Coronary artery (tissue), 2 donors: ENCODE results near the gene ZNF536.

Experiments
- DNase-seq: peaks from one replicate; pipeline ENCODE4 v3.0.0-alpha.2; 2017; ENCODE audit warnings: low spot score
- H3K27ac ChIP-seq, 2 donors: fragments of 200-600 bp; sonication (generic); one replicate each; pipeline ENCODE4 v1.5.1; 2016 to 2019
- H3K4me3 ChIP-seq: fragments of 200-600 bp; sonication (generic); 2 replicates; pipeline ENCODE4 v1.5.1; 2016; ENCODE audit warnings: mild to moderate bottlenecking, moderate library complexity
- TF ChIP-seq, protein P1 (sequence below): fragments of 200-600 bp; sonication (generic); IDR thresholded peaks from one replicate; pipeline ENCODE4 v1.5.1; 2019; ENCODE audit warnings: antibody characterized with exemption

ZNF536 gene

DNA sequence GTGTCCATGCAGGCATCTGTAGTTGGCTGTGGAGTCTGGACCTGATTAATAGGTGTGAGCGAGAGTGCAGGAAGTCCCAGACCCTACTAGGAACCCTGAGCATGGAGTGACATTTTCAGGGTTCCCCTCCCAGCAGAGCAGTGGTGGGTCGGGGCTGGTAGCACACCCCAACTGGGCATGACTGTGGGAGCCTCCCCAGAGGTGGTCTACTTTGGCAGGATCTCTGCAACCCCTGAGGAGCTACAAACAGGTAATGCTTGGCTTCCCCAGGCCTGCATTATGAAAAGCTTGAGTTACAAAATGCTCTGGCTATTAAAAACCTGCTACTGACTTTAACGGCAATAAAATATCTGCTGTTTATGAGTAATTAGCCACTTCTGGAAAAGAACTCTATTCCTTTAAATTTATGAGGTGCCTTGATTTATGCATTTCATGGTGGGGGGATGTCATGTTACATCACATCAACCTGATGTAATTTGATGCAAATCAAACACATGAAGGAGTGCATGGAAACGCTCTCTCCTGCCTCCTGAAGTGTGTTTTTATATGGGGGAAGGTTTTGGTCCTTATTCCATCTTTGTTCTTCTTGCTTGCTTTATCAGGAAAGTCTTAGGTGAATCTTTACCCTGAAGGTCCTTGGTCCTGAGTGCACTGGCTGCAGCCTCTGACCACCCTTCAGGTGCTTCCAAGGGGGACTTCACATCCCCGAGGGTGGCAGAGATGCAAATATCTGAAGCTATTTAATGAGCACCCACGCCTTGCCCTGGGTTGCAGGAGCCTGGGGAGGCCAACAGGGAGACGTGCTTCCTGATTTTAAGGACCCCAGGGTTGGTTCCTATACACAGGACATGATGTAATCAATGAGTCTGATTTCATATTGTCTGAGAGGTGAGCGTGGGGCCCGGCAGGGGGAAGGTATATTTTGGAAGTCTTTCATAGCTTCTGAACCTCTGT is 54.0 kb downstream of the ZNF536 start:
- TF ChIP-seq, protein P1, sequence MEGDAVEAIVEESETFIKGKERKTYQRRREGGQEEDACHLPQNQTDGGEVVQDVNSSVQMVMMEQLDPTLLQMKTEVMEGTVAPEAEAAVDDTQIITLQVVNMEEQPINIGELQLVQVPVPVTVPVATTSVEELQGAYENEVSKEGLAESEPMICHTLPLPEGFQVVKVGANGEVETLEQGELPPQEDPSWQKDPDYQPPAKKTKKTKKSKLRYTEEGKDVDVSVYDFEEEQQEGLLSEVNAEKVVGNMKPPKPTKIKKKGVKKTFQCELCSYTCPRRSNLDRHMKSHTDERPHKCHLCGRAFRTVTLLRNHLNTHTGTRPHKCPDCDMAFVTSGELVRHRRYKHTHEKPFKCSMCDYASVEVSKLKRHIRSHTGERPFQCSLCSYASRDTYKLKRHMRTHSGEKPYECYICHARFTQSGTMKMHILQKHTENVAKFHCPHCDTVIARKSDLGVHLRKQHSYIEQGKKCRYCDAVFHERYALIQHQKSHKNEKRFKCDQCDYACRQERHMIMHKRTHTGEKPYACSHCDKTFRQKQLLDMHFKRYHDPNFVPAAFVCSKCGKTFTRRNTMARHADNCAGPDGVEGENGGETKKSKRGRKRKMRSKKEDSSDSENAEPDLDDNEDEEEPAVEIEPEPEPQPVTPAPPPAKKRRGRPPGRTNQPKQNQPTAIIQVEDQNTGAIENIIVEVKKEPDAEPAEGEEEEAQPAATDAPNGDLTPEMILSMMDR = no peak
- DNase-seq = no peak
- no peak overlapping the region for H3K27ac ChIP-seq
- no peak overlapping the region for H3K4me3 ChIP-seq

DNA sequence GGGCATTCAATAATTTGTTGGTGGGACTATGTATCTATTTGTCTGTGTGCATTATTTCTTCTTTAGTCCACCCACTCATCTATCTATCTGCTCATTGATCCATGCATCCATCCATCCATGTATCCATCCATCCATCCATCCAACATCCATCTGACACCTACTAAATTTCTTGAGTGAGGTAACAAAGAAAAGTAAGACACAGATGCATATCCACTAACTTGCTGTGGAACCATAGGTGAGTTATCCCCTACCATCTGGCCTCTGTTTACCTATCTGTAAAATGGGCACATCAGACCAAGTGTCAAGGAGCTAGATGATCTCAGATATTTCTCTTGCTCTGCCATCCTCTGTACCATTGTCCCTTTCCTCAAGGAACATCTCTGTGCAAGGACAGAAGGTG is 54.7 kb downstream of the ZNF536 start:
- TF ChIP-seq, protein P1 = no peak
- Histone ChIP-seq H3K27ac (no peak overlapping the region), H3K4me3 (no peak overlapping the region)
- DNase-seq = no peak

DNA sequence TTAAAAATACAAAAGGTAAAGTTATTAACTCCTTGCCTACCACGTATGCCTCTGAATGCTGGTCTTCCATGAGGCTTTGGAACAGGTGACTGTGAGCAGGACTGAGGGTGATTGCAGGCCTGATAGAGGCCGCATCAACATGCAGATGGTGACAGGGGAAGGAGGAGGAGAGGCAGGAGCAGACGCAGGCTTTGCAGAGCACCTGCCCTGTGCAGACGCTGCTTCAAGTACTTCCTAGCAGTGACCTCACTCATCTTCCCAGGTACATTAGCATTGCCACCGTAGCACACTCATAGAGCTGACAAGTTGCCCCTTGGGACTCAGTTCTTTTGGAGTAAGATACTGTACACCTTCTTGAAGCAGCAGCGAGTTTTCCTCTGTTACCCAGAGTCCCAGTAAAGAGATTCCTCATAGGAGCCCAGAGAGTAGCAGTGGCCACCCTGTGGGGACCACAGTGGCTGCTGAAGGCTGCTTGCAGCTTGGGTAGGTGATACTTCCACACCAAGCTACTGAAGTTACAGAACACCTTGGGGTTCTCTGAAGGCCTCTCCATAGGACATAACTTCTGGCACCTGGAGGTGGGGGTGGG is 56.0 kb downstream of the ZNF536 start:
- no peak for DNase-seq
- H3K4me3 ChIP-seq = no peak overlapping the region
- TF ChIP-seq, protein P1 = no peak
- H3K27ac ChIP-seq = no peak overlapping the region

DNA sequence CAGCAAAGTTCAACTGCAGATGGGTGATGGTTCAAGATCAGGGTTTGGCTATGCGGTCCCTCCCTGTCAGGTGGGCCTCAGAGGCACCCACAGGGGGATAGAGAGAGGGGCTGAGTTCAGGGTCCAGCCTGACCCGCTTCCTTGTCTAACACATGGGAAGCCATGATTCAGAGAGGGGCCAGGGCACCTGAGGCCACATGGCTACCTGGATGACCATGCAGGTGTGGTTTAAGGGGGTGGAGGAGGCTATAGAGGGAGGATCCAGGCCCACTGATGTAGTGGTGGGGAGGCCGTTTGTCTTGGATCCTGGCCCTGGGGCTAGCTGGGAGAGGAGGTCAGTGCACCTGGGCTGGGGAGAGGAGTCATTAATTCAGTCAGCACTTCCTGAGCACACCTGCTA is 56.7 kb downstream of the ZNF536 start:
- TF ChIP-seq, protein P1 = no peak
- Histone ChIP-seq H3K27ac (no peak overlapping the region), H3K4me3 (no peak overlapping the region)
- no peak for DNase-seq

DNA sequence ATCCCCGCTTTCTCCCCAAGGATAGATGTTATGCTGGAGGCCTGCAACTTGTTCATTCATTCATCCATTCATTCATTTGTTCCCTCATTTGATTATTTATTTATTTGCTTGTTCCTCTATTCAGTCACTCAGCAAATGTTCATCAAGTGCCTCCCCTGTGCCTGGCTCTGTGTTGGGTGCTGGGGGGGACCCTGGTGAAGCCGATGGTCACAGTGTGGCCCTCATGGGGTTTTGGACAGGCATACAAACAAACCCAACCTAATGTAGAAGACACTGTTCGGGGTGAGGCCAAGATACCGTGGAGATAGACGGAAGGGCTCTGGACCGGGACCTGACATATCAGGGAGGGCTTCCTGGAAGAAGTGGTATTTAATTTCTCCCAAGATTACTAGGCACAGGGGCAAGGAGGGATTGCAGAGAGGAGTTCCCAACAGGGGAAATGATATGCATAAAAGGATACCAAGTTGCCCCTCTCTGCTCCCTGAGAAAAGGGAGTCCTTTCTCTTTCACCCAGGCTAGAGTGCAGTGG is 58.1 kb downstream of the ZNF536 start:
- no peak for DNase-seq
- TF ChIP-seq, protein P1 = no peak
- Histone ChIP-seq H3K27ac (no peak overlapping the region), H3K4me3 (no peak overlapping the region)

DNA sequence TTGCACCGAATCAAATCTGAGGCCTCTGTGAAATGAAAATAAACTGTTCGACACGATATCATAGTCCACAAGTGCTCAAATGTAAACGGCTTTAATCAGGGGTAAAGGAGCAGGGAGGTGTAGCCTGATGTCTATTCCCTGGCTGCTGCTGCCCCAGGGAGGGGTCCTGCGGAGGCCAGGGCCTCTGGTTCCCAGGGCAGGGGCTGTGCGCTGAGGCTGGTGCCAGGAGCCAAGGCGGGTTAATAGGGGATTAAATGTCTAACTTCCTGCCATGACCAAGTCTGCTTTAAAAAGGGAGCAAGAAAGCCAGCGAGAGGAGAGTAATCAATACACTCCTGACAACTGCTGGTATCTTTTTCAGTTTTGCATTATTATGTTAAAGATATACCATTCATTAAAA is 59.4 kb downstream of the ZNF536 start:
- TF ChIP-seq, protein P1 = no peak
- Histone ChIP-seq H3K27ac (no peak overlapping the region), H3K4me3 (no peak overlapping the region)
- DNase-seq = no peak
